Fibroblast of skin of back (primary cell): ENCODE measurements around the gene CELF5.
"Not testable (repeated sequence)": the region's sequence is repeated elsewhere in the genome, so short reads cannot be mapped to it uniquely, and the experiment has no call there.

Experiments used
- DNase-seq: peaks from one replicate; pipeline ENCODE4 v3.0.0-alpha.2; 2013

CELF5 gene

GRCh38 chr19:3190470-3190770 lies 34.0 kb upstream of the CELF5 start:
- no peak for DNase-seq

GRCh38 chr19:3190921-3191805 lies 33.3 kb upstream of the CELF5 start:
- DNase-seq = no peak

GRCh38 chr19:3191806-3192104 lies 32.7 kb upstream of the CELF5 start:
- not testable (repeated sequence) for DNase-seq

GRCh38 chr19:3192228-3192635 lies 32.2 kb upstream of the CELF5 start:
- DNase-seq = no peak

DNA sequence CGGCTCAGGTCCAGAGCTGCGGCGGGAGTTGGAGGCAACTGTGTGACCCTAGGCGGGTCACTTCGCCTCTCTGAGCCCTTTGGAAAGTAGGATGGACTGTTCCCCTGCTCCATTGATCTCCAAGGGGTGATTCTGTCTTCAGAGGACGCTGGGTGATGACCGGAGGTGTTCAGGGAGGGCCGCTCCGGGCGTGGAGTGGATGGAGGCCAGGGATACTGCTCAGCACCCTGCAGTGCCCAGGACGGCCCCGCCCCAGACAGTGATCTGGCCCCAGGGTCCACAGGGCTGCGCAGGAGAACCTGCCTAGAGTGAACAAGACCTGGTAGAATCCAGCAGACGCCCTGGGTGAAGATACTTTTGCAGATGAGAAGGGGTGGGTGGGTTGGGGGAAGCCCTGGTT lies 31.8 kb upstream of the CELF5 start:
- no peak for DNase-seq

DNA sequence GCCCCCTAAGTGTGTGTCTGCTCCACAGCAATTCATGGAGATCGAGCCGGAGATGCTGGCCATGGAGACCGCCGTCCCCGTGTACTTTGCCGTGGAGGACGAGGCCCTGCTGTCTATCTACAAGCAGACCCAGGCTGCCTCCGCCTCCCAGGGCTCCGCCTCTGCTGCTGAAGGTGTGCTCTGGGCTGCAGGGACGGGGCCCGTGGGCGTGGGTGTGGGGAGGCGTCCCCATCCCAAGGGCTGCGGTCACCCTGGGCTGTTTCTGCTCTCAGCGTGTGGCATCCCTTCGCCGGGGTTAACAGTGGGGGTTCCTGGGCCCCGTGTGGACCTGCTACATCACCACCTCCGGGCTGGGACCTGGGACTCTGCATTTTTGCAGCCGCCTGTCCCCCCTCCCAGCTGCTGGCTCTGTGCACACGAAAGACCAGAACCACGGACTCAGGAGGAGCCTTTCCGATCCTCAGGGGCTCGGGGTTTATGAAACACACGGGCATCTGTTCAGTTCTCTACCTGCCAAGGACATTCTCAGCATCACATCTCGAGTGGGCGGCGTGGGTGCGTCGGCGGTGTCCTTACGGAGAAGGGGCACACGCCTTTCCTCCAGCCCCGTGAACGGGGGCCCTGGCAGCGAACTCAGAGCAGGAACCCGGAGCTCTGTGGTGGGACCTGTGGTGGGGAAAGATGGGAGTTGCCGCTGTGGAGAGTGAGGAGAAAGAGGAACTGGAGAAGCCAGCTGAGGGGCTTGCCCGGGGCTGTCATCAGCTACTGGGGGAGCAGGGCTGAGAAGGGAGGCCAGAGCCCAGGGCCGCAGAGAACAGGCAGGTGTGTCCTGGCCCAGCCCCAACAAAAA lies 31.0 kb upstream of the CELF5 start:
- DNase-seq = no peak

DNA sequence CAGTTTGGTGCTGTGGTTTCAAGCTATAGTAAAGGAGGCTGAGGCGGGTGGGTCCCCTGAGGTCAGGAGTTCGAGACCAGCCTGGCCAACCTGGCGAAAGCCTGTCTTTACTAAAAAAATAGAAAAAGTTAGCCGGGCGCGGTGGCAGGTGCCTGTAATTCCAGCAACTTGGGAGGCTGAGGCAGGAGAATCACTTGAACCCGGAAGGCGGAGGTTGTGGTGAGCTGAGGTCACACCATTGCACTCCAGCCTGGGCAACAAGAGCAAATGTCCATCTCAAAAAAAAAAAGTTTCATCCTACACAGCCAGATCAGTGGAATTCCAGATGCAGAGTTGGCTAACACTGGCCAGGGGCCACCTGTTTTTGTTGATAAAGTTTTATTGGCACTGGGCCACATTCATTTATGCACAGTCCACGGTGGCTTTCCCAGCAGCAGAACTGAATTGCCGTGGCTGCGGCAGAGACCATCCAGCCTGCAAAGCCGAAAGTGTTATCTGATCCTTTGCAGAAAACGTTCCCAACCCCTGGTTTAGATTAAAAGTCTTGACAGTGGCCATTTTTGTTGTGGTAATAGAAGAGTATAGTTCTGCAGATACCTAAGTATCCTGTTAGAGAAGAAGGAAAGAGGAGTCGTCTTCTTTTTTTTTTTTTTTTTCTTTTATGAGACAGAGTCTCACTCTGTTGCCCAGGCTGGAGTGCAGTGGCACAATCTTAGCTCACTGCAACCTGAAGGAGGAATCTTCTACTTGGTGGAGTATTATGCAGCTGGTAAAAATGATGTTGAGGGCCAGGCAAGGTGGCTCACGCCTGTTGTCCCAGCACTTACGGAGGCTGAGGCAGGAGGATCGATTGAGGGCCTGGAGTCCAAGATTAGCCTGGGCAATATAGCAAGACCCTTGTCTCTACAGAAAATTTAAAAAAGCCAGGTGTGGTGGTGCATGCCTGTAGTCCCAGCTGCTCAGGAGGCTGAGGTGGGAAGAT lies 30.1 kb upstream of the CELF5 start:
- no peak for DNase-seq

DNA sequence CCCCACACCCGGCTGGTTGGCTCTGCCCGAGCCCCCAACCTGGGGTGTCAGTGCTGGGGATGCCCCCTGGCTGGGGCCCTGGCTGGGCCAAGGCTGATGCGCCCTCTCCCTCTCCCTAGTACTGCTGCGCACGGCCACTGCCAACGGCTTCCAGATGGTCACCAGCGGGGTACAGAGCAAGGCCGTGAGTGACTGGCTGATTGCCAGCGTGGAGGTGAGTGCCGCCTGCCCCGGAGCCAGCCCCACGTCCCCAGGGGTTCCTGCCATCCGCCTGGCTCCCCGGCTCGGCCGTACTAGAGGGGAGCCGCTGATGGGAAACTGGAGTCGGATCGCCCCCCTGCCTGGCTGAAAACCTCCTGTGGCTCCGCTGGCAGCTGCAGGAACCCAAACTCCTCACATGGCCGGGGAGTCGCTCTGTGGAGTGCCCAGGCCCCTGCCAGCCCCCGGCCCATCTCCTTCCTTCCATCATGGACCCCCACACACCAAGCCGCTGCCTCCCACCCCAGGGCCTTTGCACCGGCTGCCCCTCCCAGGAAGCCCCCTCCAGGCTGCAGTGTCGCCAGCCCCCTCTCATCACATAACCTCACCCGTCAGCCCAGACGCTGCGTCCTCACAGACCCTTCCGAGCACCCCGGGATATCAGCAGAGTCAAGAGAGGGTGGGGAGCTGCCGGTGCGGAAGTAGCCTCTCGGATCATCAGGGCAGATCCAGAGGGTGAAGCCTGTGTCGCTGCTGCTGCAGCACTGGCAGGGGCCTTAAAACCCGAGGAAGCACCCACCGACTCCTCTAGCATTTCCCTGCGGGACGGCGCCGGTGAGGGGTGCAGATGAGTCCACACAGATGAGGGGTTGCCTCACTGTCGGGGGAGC lies 28.2 kb upstream of the CELF5 start:
- no peak for DNase-seq

DNA sequence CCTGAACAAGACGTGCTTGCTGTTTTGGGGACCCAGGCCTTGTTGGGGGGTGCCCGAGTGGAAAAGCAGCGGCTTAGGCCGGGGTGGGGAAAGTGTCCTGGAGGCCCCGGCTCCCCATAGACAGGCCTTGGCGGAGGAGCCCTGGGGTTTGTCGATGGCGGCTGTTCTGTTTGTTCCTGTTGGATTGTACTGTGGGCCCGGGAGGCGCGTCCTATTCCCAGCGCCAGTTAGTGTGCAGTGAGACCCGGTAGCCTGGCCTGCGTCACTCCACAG lies 27.6 kb upstream of the CELF5 start:
- DNase-seq = no peak

GRCh38 chr19:3198901-3199700 lies 25.4 kb upstream of the CELF5 start:
- DNase-seq = no peak

DNA sequence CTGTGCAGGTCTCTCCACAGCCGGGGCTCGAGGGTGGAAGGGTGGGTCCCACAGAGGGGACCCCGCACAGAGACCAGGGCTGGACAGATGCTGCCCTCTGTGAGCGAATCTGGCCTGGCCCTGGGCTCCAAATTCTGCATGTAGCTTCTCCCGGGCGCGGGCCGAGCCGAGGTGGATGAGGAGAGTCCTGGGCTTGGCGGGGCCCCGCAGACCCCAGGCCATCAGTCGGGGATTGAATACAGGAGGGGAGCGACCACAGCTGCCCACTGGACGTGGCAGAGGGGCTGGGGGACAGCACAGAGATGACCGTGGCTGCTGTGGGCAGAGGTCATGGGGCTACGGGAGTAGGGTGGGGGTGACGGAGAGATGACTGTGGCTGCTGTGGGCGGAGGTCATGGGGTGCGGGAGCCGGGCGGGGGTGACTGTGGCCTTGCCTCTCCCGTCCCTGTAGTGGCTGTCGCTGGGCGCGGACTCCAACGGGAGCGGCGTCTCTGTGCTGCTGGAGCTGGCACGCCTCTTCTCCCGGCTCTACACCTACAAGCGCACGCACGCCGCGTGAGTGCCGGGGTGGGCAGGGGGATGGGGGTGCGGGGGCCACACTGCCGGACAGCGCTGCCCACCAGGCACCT lies 23.3 kb upstream of the CELF5 start:
- DNase-seq = no peak

DNA sequence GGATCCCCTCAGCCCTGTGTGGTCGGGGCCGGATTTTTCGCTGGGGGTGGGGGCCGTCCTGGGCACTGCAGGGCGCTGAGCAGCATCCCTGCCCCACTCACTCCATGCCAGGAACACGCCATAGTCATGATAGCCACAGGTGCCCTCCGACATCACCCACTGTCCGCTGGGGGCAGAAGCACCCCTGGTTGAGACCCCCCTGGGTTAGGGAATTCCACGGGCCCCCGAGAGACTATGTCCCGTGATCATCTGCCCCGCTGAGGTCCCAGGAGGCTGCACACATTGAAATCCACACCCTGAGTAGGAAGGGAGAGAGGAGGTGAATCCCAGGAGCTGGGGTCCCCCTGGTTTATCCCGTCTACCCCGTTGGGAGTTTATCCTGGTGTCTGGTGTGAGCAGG lies 22.6 kb upstream of the CELF5 start:
- no peak for DNase-seq

DNA sequence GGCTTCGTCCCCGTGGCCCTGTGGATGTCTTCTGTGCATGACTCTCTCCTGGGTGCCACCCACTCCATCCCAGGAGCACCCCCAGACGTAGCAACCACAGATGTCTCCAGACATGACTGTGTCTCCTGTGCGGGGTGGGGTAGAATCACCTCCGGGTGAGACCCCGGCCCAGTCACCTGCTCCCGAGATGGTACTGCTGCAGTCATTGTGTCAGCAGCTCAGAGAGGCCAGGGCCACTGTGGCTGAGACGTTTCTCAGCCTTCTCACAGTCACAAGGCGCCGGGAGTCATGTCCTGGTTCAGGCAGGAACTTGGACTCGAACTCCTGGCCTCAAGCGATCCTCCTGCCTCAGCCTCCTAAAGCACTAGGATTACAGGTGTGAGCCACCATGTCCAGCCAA lies 22.1 kb upstream of the CELF5 start:
- no peak for DNase-seq

DNA sequence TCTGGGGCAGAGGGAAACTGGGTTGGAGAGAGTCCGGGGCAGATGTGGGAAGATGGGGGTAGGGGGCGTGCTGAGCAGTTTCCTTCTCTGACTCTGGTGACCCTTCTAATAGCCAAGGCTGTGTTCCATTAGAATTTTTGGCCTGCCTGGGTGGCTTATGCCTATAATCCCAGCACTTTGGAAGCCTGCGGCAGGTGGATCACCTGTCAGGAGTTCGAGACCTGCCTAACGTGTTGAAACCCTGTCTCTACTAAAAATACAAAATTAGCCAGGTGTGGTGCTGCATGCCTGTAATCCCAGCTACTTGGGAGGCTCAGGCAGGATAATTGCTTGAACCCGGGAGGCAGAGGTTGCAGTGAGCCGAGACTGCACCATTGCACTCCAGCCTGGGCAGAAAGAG lies 21.6 kb upstream of the CELF5 start:
- not testable (repeated sequence) for DNase-seq

- no peak for DNase-seq
Observed at GRCh38 chr19:3203805-3204645, 20.4 kb upstream of the CELF5 start.

GRCh38 chr19:3204646-3205275 lies 19.7 kb upstream of the CELF5 start:
- DNase-seq = no peak

GRCh38 chr19:3206216-3206953 lies 18.1 kb upstream of the CELF5 start:
- no peak for DNase-seq

GRCh38 chr19:3207461-3208242 lies 16.8 kb upstream of the CELF5 start:
- DNase-seq = no peak
